ENCODE measurements around the gene MYO18A.

MYO18A gene

DNA sequence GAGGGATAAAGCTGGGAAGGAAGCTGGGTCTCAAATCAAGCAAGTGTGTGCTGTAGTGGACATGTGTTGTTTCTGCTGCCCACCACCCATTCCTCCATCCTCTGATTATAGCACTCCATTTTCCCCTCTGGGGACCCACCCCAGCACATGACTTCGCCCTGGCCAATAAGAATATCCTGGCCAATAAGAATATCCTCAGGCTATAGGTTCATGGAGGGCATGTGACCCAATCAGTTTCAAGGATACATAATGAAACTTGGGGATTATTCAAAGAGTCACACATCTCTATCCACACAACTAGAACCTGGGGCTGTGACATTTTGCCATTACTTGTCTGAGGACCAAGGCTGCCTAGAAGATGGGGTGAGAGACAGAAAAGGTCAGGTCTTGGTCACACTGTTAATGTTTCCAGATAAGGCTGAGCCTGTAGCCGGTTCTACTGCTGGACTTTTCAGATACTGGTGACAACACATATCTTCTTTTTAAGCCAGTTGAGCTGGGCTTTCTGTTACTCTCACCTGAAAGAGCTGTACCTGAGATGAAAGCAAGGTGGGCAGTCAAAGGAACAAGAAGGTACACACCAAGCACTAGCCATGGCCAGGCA is 33.7 kb downstream of the MYO18A start:
- TF ChIP-seq POLR2AphosphoS5 (IDR thresholded peaks at IDR 0.05; ENCODE audit: low read depth, low read length), result no peak
- no peak for TF ChIP-seq FOXP2 (optimal IDR thresholded peaks at IDR 0.05; ENCODE audit: borderline replicate concordance, extremely low read depth, extremely low read length, insufficient read depth)
- TF ChIP-seq, protein P1, sequence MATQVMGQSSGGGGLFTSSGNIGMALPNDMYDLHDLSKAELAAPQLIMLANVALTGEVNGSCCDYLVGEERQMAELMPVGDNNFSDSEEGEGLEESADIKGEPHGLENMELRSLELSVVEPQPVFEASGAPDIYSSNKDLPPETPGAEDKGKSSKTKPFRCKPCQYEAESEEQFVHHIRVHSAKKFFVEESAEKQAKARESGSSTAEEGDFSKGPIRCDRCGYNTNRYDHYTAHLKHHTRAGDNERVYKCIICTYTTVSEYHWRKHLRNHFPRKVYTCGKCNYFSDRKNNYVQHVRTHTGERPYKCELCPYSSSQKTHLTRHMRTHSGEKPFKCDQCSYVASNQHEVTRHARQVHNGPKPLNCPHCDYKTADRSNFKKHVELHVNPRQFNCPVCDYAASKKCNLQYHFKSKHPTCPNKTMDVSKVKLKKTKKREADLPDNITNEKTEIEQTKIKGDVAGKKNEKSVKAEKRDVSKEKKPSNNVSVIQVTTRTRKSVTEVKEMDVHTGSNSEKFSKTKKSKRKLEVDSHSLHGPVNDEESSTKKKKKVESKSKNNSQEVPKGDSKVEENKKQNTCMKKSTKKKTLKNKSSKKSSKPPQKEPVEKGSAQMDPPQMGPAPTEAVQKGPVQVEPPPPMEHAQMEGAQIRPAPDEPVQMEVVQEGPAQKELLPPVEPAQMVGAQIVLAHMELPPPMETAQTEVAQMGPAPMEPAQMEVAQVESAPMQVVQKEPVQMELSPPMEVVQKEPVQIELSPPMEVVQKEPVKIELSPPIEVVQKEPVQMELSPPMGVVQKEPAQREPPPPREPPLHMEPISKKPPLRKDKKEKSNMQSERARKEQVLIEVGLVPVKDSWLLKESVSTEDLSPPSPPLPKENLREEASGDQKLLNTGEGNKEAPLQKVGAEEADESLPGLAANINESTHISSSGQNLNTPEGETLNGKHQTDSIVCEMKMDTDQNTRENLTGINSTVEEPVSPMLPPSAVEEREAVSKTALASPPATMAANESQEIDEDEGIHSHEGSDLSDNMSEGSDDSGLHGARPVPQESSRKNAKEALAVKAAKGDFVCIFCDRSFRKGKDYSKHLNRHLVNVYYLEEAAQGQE (IDR thresholded peaks at IDR 0.05; ENCODE audit: insufficient read depth in 1 of 2, low read depth in 2 of 2, low read length in 2 of 2), result no peak
- TF ChIP-seq TAF1 (IDR thresholded peaks at IDR 0.05; ENCODE audit: borderline replicate concordance, insufficient read depth, low read length), result no peak
- no peak for TF ChIP-seq SIN3A (IDR thresholded peaks at IDR 0.05; ENCODE audit: borderline replicate concordance, insufficient read depth, low read length)

DNA sequence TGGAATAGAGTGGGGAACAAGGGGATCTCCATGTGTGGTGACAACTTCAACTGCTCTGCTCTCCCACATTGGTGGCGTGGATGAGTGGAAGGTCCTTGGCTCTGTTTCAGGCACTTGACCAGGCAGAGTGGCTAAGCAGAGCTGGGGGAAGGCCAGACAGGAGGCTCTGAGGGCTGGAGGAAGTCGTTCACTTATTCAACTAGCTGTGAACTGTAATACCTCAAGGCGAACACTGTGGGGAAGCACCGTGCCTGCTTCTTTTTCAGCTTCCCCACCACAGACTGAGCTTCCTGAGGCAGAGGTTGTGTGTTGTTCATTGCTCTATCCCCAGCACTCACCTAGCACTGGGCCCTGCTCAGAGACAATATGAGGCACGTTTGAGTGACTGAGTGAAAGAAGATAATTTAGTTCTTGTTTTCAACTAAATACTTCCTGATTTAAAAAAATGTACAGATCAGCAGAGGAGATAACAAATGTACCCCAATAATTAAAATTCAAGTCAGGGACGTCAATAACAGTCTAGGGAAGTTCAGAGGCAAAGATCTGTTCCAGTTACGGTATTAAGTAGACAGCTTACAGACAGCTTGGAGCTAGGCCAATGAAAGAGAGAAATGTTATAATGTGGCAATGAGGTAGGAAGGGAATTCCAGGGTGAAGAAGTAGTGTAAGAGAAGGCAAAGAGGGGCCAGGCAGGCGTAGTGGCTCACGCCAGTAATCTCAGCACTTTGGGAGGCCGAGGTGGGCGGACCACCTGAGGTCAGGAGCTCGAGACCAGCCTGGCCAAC is 34.7 kb downstream of the MYO18A start:
- TF ChIP-seq SIN3A (IDR thresholded peaks at IDR 0.05; ENCODE audit: borderline replicate concordance, insufficient read depth, low read length) (no peak), POLR2AphosphoS5 (IDR thresholded peaks at IDR 0.05; ENCODE audit: low read depth, low read length) (no peak), TAF1 (IDR thresholded peaks at IDR 0.05; ENCODE audit: borderline replicate concordance, insufficient read depth, low read length) (no peak)

- TF ChIP-seq SIN3A (IDR thresholded peaks at IDR 0.05; ENCODE audit: borderline replicate concordance, insufficient read depth, low read length) (no peak), TAF1 (IDR thresholded peaks at IDR 0.05; ENCODE audit: borderline replicate concordance, insufficient read depth, low read length) (no peak), POLR2AphosphoS5 (IDR thresholded peaks at IDR 0.05; ENCODE audit: low read depth, low read length) (no peak), FOXP2 (optimal IDR thresholded peaks at IDR 0.05; ENCODE audit: borderline replicate concordance, extremely low read depth, extremely low read length, insufficient read depth) (no peak)
- TF ChIP-seq, protein P1 (IDR thresholded peaks at IDR 0.05; ENCODE audit: insufficient read depth in 1 of 2, low read depth in 2 of 2, low read length in 2 of 2), result no peak
These were observed 36.3 kb downstream of the MYO18A start for GRCh38 chr17:29143894-29144293.

DNA sequence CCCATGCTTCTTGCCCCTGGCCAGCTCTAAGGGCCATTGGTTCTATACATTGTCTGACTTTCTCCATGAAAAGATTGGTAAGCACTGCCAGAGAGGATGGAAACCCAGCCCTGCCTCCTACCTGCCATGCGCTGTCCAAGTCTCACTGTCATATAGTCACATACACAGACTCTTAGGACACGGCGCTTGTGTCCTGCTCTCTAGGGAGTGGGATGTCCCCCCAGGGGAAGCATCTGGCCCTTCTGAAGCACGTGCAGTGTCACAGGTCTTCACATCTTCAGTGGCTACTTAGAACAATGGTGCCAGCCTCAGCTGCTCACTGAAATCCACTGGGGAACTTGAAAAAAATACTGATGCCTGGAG is 38.7 kb downstream of the MYO18A start:
- TF ChIP-seq SIN3A (IDR thresholded peaks at IDR 0.05; ENCODE audit: borderline replicate concordance, insufficient read depth, low read length), result no peak
- TF ChIP-seq TAF1 (IDR thresholded peaks at IDR 0.05; ENCODE audit: borderline replicate concordance, insufficient read depth, low read length), result no peak
- no peak for TF ChIP-seq FOXP2 (optimal IDR thresholded peaks at IDR 0.05; ENCODE audit: borderline replicate concordance, extremely low read depth, extremely low read length, insufficient read depth)
- no peak for TF ChIP-seq POLR2AphosphoS5 (IDR thresholded peaks at IDR 0.05; ENCODE audit: low read depth, low read length)
- TF ChIP-seq, protein P1 (IDR thresholded peaks at IDR 0.05; ENCODE audit: insufficient read depth in 1 of 2, low read depth in 2 of 2, low read length in 2 of 2), result no peak

- TF ChIP-seq, protein P1 (IDR thresholded peaks at IDR 0.05; ENCODE audit: insufficient read depth in 1 of 2, low read depth in 2 of 2, low read length in 2 of 2), result no peak
- no peak for TF ChIP-seq FOXP2 (optimal IDR thresholded peaks at IDR 0.05; ENCODE audit: borderline replicate concordance, extremely low read depth, extremely low read length, insufficient read depth)
- no peak for TF ChIP-seq TAF1 (IDR thresholded peaks at IDR 0.05; ENCODE audit: borderline replicate concordance, insufficient read depth, low read length)
- TF ChIP-seq SIN3A (IDR thresholded peaks at IDR 0.05; ENCODE audit: borderline replicate concordance, insufficient read depth, low read length), result no peak
- TF ChIP-seq POLR2AphosphoS5 (IDR thresholded peaks at IDR 0.05; ENCODE audit: low read depth, low read length), result no peak
These were observed 39.3 kb downstream of the MYO18A start for GRCh38 chr17:29140631-29141513.
